WERI-Rb-1 (cell line): ENCODE measurements around the gene PRRC2C.

Experiments used
- DNase-seq: peaks from one replicate; pipeline ENCODE4 v3.0.0-alpha.2; 2020
- H3K27ac ChIP-seq: fragments of 250-450 bp; sonication (Bioruptor Pico); 2 replicates; pipeline ENCODE4 v1.5.1; 2020; ENCODE audit warnings: mild to moderate bottlenecking, moderate library complexity
- H3K27me3 ChIP-seq: fragments of 250-450 bp; sonication (Bioruptor Pico); 2 replicates; pipeline ENCODE4 v1.5.1; 2021; ENCODE audit warnings: mild to moderate bottlenecking, low read depth, moderate library complexity; ENCODE audit not compliant: insufficient read depth, severe bottlenecking
- H3K36me3 ChIP-seq: fragments of 250-450 bp; sonication (Bioruptor Pico); 2 replicates; pipeline ENCODE4 v1.5.1; 2020; ENCODE audit warnings: mild to moderate bottlenecking, moderate library complexity
- H3K4me3 ChIP-seq: 2 replicates; pipeline ENCODE4 v1.5.1; 2011; ENCODE audit warnings: low read depth, mild to moderate bottlenecking, control low read depth, low read length
- H3K9me3 ChIP-seq: fragments of 250-450 bp; sonication (Bioruptor Pico); 2 replicates; pipeline ENCODE4 v1.5.1; 2021; ENCODE audit warnings: mild to moderate bottlenecking, moderate library complexity; ENCODE audit not compliant: severe bottlenecking
- CTCF ChIP-seq: IDR thresholded peaks from 2 replicates; pipeline ENCODE4 v1.5.1; 2011; ENCODE audit warnings: low read depth, mild to moderate bottlenecking, control low read depth, inconsistent platforms, low read length

PRRC2C gene

GRCh38 chr1:171581226-171581625 is 95.9 kb downstream of the PRRC2C start:
- Histone ChIP-seq H3K4me3 (no peak overlapping the region), H3K36me3 (peaks cover 92% of the 10 kb centered on the region), H3K9me3 (no peaks in the 10 kb centered on the region), H3K27ac (no peak overlapping the region), H3K27me3 (no peaks in the 10 kb centered on the region)
- TF ChIP-seq CTCF = no peak
- DNase-seq = no peak

GRCh38 chr1:171581766-171582165 is 96.4 kb downstream of the PRRC2C start:
- H3K27me3 ChIP-seq = no peaks in the 10 kb centered on the region
- TF ChIP-seq CTCF = no peak
- H3K27ac ChIP-seq = no peak overlapping the region
- H3K4me3 ChIP-seq = no peak overlapping the region
- peaks cover 89% of the 10 kb centered on the region for H3K36me3 ChIP-seq
- H3K9me3 ChIP-seq = no peaks in the 10 kb centered on the region
- DNase-seq = no peak

- no peak for TF ChIP-seq CTCF
- no peaks in the 10 kb centered on the region for H3K9me3 ChIP-seq
- H3K27me3 ChIP-seq = no peaks in the 10 kb centered on the region
- no peak overlapping the region for H3K4me3 ChIP-seq
- H3K27ac ChIP-seq = no peak overlapping the region
- H3K36me3 ChIP-seq = peaks cover 89% of the 10 kb centered on the region
- DNase-seq = no peak
These were observed 97.3 kb downstream of the PRRC2C start for GRCh38 chr1:171582589-171582988.

GRCh38 chr1:171583591-171584201 is 98.4 kb downstream of the PRRC2C start:
- Histone ChIP-seq H3K9me3 (no peaks in the 10 kb centered on the region), H3K27me3 (no peaks in the 10 kb centered on the region), H3K36me3 (peaks cover 91% of the 10 kb centered on the region), H3K27ac (no peak overlapping the region), H3K4me3 (no peak overlapping the region)
- no peak for DNase-seq
- no peak for TF ChIP-seq CTCF

GRCh38 chr1:171585715-171586114 is 100.4 kb downstream of the PRRC2C start:
- Histone ChIP-seq H3K27ac (no peak overlapping the region), H3K27me3 (no peaks in the 10 kb centered on the region), H3K4me3 (no peak overlapping the region), H3K9me3 (no peaks in the 10 kb centered on the region), H3K36me3 (peaks cover 91% of the 10 kb centered on the region)
- DNase-seq = no peak
- TF ChIP-seq CTCF = no peak

- DNase-seq = no peak
- Histone ChIP-seq H3K27ac (no peak overlapping the region), H3K9me3 (no peaks in the 10 kb centered on the region), H3K4me3 (no peak overlapping the region), H3K27me3 (no peaks in the 10 kb centered on the region), H3K36me3 (peaks cover 87% of the 10 kb centered on the region)
- TF ChIP-seq CTCF = no peak
These were observed 102.9 kb downstream of the PRRC2C start for GRCh38 chr1:171588230-171588629.
